Measurements from ENCODE around the gene SUPV3L1.

Gene SUPV3L1

DNA sequence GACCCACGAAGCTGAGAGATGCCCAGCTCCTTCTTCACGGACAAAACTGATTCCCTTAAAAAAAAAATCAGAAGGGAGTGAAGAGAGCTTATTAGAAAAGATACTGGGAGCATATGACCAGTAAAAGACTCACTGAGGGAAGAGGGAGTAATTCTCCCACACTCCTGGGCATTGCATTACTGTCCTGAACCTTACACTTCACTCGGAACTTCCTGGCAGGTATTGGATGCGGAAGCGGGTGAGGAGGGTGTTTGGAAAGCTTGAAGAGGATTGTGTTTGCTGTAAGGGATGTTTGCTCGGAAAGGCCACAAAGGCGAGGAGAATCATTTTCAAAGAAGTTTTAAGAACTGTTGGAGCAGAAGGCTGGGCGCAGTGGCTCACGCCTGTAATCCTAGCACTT, 40.5 kb downstream of the SUPV3L1 start:
- no peak overlapping the region for H3K4me3 ChIP-seq (replicated peaks; ENCODE audit: low read depth, low read length)
- TF ChIP-seq, protein P1, sequence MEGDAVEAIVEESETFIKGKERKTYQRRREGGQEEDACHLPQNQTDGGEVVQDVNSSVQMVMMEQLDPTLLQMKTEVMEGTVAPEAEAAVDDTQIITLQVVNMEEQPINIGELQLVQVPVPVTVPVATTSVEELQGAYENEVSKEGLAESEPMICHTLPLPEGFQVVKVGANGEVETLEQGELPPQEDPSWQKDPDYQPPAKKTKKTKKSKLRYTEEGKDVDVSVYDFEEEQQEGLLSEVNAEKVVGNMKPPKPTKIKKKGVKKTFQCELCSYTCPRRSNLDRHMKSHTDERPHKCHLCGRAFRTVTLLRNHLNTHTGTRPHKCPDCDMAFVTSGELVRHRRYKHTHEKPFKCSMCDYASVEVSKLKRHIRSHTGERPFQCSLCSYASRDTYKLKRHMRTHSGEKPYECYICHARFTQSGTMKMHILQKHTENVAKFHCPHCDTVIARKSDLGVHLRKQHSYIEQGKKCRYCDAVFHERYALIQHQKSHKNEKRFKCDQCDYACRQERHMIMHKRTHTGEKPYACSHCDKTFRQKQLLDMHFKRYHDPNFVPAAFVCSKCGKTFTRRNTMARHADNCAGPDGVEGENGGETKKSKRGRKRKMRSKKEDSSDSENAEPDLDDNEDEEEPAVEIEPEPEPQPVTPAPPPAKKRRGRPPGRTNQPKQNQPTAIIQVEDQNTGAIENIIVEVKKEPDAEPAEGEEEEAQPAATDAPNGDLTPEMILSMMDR (IDR thresholded peaks at IDR 0.05; ENCODE audit: low read length, missing control alignments): no peak
- DNase-seq (ENCODE audit: low read depth): no peak

DNA sequence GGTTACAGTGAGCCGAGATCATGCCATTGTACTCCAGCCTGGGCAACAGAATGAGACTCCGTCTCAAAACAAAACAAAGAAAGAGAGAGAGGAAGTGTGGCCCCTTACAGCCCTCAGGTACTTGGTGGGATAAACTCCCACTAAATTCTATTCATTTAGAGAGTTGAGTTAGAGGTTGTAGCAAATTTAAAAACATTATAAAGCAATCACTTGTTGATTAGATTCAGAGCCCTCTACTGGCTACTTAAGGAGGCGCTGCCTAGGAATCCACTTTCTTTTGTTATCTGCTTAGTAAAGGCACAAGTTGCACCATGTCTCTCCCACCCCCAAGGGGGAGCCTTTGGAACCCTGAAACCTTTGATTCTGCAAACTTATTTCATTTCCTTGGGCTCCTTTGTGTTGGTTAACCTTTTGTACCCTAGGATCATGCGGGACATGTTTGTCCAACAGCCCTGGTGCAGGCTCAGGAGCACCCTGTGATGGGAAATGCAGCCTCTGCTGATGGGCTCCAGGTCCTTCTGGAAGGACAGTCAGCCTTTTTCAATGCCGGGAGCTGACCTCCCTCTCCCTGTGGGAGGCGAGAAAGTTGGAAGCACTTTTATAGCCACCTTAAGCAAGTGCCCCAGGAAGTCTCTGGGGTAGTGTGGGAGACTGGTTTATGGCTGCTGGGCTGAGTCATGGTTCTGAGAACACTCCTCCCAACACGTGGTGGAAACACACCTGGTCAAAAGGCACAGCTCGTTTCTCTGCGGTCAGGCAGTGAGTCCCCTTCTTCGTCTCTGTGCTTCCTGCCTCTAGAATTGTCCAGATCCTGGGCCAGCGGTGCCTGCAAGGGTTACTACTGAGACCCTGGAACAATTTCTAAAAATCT, 42.4 kb downstream of the SUPV3L1 start:
- TF ChIP-seq, protein P1 (IDR thresholded peaks at IDR 0.05; ENCODE audit: low read length, missing control alignments): peak; percentile 77
- H3K4me3 ChIP-seq (replicated peaks; ENCODE audit: low read depth, low read length): no peak overlapping the region
- DNase-seq (ENCODE audit: low read depth): peak; percentile 77

DNA sequence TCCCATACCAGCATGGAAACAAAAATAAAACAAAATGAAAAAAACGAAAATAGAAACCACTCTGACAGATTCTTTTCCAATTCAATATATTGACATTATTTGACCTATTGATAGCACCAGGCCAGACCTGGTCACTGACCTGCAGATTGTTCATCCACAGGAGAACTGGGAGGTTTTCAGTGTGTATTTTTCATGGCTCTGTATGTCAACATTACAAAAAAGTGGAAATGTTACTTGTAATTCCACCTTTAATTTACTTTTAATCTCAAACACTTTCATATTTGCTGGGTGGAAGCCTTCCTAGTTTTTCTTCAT, 43.0 kb downstream of the SUPV3L1 start:
- DNase-seq (ENCODE audit: low read depth): no peak
- H3K4me3 ChIP-seq (replicated peaks; ENCODE audit: low read depth, low read length): no peak overlapping the region
- TF ChIP-seq, protein P1 (IDR thresholded peaks at IDR 0.05; ENCODE audit: low read length, missing control alignments): no peak

DNA sequence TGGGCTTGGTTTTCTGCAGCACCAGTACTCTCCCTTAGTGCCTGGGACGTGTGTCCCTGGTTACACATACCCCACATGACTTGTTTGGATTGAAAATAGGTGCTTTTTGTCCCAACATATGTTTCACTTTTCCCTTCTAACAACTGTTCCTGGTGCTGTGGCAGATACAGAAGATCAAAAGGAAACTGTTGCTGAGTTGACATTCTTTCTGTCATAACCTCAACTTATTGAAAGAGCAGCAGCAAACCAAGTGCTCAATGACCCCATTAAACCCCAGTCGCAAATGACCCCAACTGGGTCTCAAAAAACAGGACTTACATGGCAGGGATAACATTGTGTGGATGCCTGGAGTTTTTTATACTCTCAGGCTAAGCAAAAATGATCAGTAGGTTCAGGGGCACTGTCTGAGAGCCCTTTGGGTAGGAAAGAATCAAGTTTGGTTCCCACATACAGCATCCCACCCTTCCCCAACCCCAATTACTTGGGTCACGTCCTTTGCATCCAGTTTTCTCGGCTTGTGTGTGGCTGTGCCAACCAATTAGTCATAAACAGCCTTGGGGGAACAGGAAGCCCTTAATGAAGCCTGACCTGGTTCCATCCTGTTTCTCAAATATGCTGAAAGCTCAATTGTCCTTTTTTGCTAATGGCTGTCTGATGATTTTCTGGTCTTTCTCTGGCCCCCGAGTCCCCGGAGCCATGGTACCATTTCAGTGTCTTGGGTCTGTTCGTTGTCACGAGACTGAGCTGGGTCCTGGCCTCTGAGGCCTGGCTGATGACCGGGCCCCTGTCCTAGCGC, 45.0 kb downstream of the SUPV3L1 start:
- no peak overlapping the region for H3K4me3 ChIP-seq (replicated peaks; ENCODE audit: low read depth, low read length)
- TF ChIP-seq, protein P1 (IDR thresholded peaks at IDR 0.05; ENCODE audit: low read length, missing control alignments): no peak
- no peak for DNase-seq (ENCODE audit: low read depth)

DNA sequence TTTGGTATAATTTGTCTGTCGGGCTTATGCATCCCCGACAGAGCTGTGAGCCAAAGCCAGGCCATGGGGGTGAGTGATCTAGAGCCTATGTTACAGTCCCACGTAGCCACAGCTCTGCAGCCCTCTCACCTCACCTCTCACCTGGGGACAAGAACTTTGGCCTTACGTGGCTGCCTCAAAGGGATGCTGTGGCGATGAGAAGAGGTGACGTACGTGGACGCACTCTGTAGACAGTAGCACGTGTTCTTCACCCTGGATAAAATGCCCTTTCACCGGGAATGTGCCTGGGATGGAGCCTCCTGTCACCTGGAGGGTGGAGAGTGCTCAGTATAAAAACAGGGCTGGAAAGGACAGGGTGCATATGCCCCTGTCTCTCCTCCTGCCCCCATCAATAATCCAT, 45.6 kb downstream of the SUPV3L1 start:
- DNase-seq (ENCODE audit: low read depth): no peak
- H3K4me3 ChIP-seq (replicated peaks; ENCODE audit: low read depth, low read length): no peak overlapping the region
- TF ChIP-seq, protein P1 (IDR thresholded peaks at IDR 0.05; ENCODE audit: low read length, missing control alignments): no peak

DNA sequence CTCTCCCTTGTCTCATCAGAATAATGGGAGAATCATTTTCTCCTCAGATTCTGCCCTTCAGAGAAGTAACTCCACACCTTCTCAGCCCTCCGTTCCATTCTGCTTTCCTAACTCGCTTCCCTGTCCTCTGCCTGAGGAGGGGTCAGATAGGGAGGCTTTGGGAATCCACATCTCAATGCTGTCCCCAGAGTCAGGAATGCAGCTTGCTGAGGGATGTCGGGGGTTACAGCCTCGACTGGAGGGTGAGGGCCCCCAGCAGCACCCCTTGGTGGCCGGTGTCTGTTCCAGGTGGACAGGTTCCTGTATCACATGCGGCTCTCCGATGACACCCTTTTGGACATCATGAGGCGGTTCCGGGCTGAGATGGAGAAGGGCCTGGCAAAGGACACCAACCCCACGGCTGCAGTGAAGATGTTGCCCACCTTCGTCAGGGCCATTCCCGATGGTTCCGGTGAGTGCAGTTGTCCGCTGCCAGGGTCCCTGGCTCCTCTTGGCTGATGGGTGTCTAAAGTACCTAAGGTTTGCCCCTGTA, 47.0 kb downstream of the SUPV3L1 start:
- H3K4me3 ChIP-seq (replicated peaks; ENCODE audit: low read depth, low read length): no peak overlapping the region
- DNase-seq (ENCODE audit: low read depth): no peak
- TF ChIP-seq, protein P1 (IDR thresholded peaks at IDR 0.05; ENCODE audit: low read length, missing control alignments): no peak
